SK-N-SH (cell line): ENCODE results near the gene CLEC3B. TPM values are rescaled to one million over a fixed set of nuclear protein-coding genes. Genes with fewer than 3 reads are reported as not detected.

Source experiments
- CTCF ChIA-PET: fragments of 300-600, 350-600 bp; formaldehyde crosslinking; extraction: SDS; loops from one replicate; lab custom pipeline; 2021; lab: Yijun Ruan, JAX
- POLR2A ChIA-PET: fragments of 350-600 bp; sonication (Branson Sonifier 250); formaldehyde crosslinking; extraction: SDS; loops from one replicate; lab custom pipeline; 2020; ENCODE audit warnings: antibody characterized with exemption, inconsistent platforms; lab: Yijun Ruan, JAX
- DNase-seq: peaks from one replicate; pipeline ENCODE4 v3.0.0; 2012
- H2AFZ ChIP-seq: fragments of 200-600 bp; sonication (generic); 2 replicates; pipeline ENCODE4 v1.8.1; 2016; ENCODE audit warnings: antibody characterized with exemption, mild to moderate bottlenecking, low read depth
- H3F3A ChIP-seq: fragments of 200-600 bp; sonication (generic); replicated peaks from 2 replicates; pipeline ENCODE3; 2016; ENCODE audit warnings: antibody characterized with exemption, mild to moderate bottlenecking; ENCODE audit not compliant: insufficient read depth
- H3K27ac ChIP-seq, 2 experiments: fragments of 200-500 bp in 1 of 2; fragments of 200-600 bp in 1 of 2; sonication (Bioruptor generic) in 1 of 2; sonication (generic), shearing (Covaris generic) in 1 of 2; 2 replicates each; pipeline versions ENCODE4 v1.5.1 to v1.6.1; 2014 to 2016; ENCODE audit warnings: low read depth in 2 of 2, inconsistent platforms in 1 of 2, low read length in 1 of 2, mild to moderate bottlenecking in 1 of 2, mixed read lengths in 1 of 2
- H3K27me3 ChIP-seq: fragments of 200-600 bp; sonication (generic), shearing (Covaris generic); 2 replicates; pipeline ENCODE4 v1.6.1; 2016; ENCODE audit warnings: mixed run types; ENCODE audit not compliant: insufficient read depth
- H3K36me3 ChIP-seq, 2 experiments: fragments of 200-500 bp in 1 of 2; fragments of 200-600 bp in 1 of 2; sonication (Bioruptor generic) in 1 of 2; sonication (generic) in 1 of 2; replicated peaks in 1 of 2; 2 replicates each; pipeline versions ENCODE3 to v1.5.1; 2014 to 2016; ENCODE audit warnings: low read length in 1 of 2, mild to moderate bottlenecking in 1 of 2; ENCODE audit not compliant: insufficient read depth in 2 of 2, control insufficient read depth in 1 of 2
- H3K4me1 ChIP-seq, 2 experiments: fragments of 200-500 bp in 1 of 2; fragments of 200-600 bp in 1 of 2; sonication (Bioruptor generic) in 1 of 2; sonication (generic), shearing (Covaris generic) in 1 of 2; 2 replicates each; pipeline versions ENCODE4 v1.5.1 to v1.6.1; 2014 to 2016; ENCODE audit warnings: low read depth in 1 of 2, low read length in 1 of 2, mixed run types in 1 of 2; ENCODE audit not compliant: insufficient read depth in 2 of 2, control insufficient read depth in 1 of 2
- H3K4me2 ChIP-seq: fragments of 200-600 bp; sonication (generic), shearing (Covaris generic); 2 replicates; pipeline ENCODE4 v1.6.1; 2017; ENCODE audit warnings: mixed run types
- H3K4me3 ChIP-seq, 2 experiments: fragments of 200-500 bp in 1 of 2; fragments of 200-600 bp in 1 of 2; sonication (Bioruptor generic) in 1 of 2; sonication (generic), shearing (Covaris generic) in 1 of 2; 2 replicates each; pipeline versions ENCODE4 v1.5.1 to v1.8.1; 2014 to 2016; ENCODE audit warnings: low read depth in 2 of 2, inconsistent platforms in 1 of 2, low read length in 1 of 2, mild to moderate bottlenecking in 1 of 2, mixed read lengths in 1 of 2, moderate library complexity in 1 of 2
- H3K79me2 ChIP-seq: fragments of 200-600 bp; sonication (generic); 2 replicates; pipeline ENCODE4 v1.8.1; 2017; ENCODE audit warnings: mild to moderate bottlenecking; ENCODE audit not compliant: insufficient read depth
- H3K9ac ChIP-seq: fragments of 200-600 bp; sonication (generic); 2 replicates; pipeline ENCODE4 v1.6.1; 2017; ENCODE audit warnings: mixed run types
- H3K9me2 ChIP-seq: fragments of 200-600 bp; sonication (generic); 2 replicates; pipeline ENCODE4 v1.6.1; 2017; ENCODE audit warnings: mixed run types
- H3K9me3 ChIP-seq: fragments of 200-600 bp; sonication (generic); 2 replicates; pipeline ENCODE4 v1.6.1; 2017; ENCODE audit warnings: mixed run types, mild to moderate bottlenecking, moderate library complexity
- H4K20me1 ChIP-seq: fragments of 200-600 bp; sonication (generic); 2 replicates; pipeline ENCODE4 v1.6.1; 2017; ENCODE audit warnings: mild to moderate bottlenecking, mixed run types; ENCODE audit not compliant: insufficient read depth
- EP300 ChIP-seq, 2 experiments: IDR thresholded peaks; 2 replicates each; pipeline versions ENCODE4 v1.4.0 to v1.6.1; 2012; ENCODE audit warnings: borderline replicate concordance in 1 of 2, low read depth in 1 of 2, low read length in 1 of 2
- EZH2phosphoT487 ChIP-seq: fragments of 200-600 bp; sonication (generic); IDR thresholded peaks from 2 replicates; pipeline ENCODE4 v1.6.1; 2017; ENCODE audit warnings: low read depth, mixed run types, mild to moderate bottlenecking, antibody characterized with exemption, moderate library complexity, borderline replicate concordance
- FOSL2 ChIP-seq: IDR thresholded peaks from 2 replicates; pipeline ENCODE4 v1.4.0; 2012; ENCODE audit warnings: low read depth, mild to moderate bottlenecking, moderate library complexity, borderline replicate concordance
- FOXM1 ChIP-seq: IDR thresholded peaks from 2 replicates; pipeline ENCODE4 v1.4.0; 2012; ENCODE audit warnings: low read depth, mild to moderate bottlenecking
- GATA2 ChIP-seq: sonication (generic); formaldehyde crosslinking; IDR thresholded peaks from 2 replicates; pipeline ENCODE4 v1.5.0; 2020; ENCODE audit warnings: mild to moderate bottlenecking, missing genetic modification reagents
- JUND ChIP-seq: IDR thresholded peaks from 2 replicates; pipeline ENCODE4 v1.4.0; 2012
- NRF1 ChIP-seq: IDR thresholded peaks from 2 replicates; pipeline ENCODE4 v1.6.1; 2012; ENCODE audit warnings: low read depth, mild to moderate bottlenecking, low read length
- RCOR1 ChIP-seq: fragments of 150-350 bp; IDR thresholded peaks from 2 replicates; pipeline ENCODE4 v1.6.1; 2017; ENCODE audit warnings: antibody characterized with exemption, low read length
- RFX5 ChIP-seq: IDR thresholded peaks from 2 replicates; pipeline ENCODE4 v1.6.1; 2012; ENCODE audit warnings: mild to moderate bottlenecking, improper control_type of control experiment, low read length
- RXRA ChIP-seq: IDR thresholded peaks from 2 replicates; pipeline ENCODE4 v1.4.0; 2012; ENCODE audit warnings: low read depth, mild to moderate bottlenecking, borderline replicate concordance
- SMC3 ChIP-seq: IDR thresholded peaks from 2 replicates; pipeline ENCODE4 v1.6.1; 2012; ENCODE audit warnings: low read depth, low read length, improper control_type of control experiment
- TEAD4 ChIP-seq: IDR thresholded peaks from 2 replicates; pipeline ENCODE4 v1.4.0; 2012; ENCODE audit warnings: mild to moderate bottlenecking, borderline replicate concordance; ENCODE audit not compliant: insufficient read depth
- WGBS: methylation state at CpG from one replicate; pipeline ENCODE4 v1.1.6; 2017; ENCODE audit warnings: low lambda C conversion rate; 5-methylcytosine and 5-hydroxymethylcytosine counted together
- polyA plus RNA-seq, 3 experiments: library from polyadenylated mRNA; depleted of rRNA; stranded (reverse); fragments of >200 nt; gene quantifications; 2 replicates each; pipeline ENCODE4 v1.2.3, GENCODE V29; 2012
- TF ChIP-seq, protein P1 (sequence below): fragments of 150-350 bp; IDR thresholded peaks from 2 replicates; pipeline ENCODE4 v1.6.1; 2017; ENCODE audit warnings: antibody characterized with exemption, low read length, low read depth, borderline replicate concordance
- TF ChIP-seq, protein P2 (sequence below): fragments of 200-600 bp; sonication (generic); IDR thresholded peaks from 2 replicates; pipeline ENCODE4 v1.6.1; 2017; ENCODE audit warnings: antibody characterized with exemption, mild to moderate bottlenecking, moderate library complexity
- TF ChIP-seq, protein P3 (sequence below): IDR thresholded peaks from 2 replicates; pipeline ENCODE4 v1.4.0; 2012; ENCODE audit warnings: low read depth, borderline replicate concordance
- TF ChIP-seq, protein P4 (sequence below): IDR thresholded peaks from 2 replicates; pipeline ENCODE4 v1.4.0; 2012; ENCODE audit warnings: low read depth
- TF ChIP-seq, protein P5 (sequence below): fragments of 150-350 bp; IDR thresholded peaks from 2 replicates; pipeline ENCODE4 v1.6.1; 2016; ENCODE audit warnings: mild to moderate bottlenecking, low read depth, low read length
- TF ChIP-seq, protein P6 (sequence below): IDR thresholded peaks from 2 replicates; pipeline ENCODE4 v1.6.1; 2012; ENCODE audit warnings: mild to moderate bottlenecking, low read depth, low read length, moderate library complexity

The CLEC3B gene
- polyA plus RNA-seq, 1 of the 3 experiments (the other 2 are of a cell fraction), result 0.46 TPM

DNA sequence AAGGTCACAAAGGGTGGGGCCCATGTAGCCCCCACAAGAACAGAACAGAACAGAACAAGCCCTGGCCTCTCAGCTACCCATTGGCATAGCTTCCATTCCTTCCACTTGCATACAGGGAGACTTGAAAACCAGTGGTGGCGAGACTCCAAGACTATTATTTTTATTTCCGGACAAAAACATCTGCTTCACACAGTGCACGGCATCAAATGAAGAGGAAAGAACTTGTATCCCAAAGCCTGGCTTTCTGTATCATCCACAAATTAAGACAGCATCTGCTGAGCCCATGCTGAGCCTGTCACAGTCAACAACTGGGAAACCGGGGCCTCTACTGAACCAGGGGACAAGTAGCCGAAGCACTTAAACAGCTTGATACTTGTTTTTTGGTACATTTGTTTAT lies 56.0 kb downstream of the CLEC3B start:
- H2AFZ ChIP-seq, result no peak overlapping the region
- no peaks in the 10 kb centered on the region for H3K36me3 ChIP-seq
- no peak for DNase-seq
- H3K27ac ChIP-seq, result no peak overlapping the region
- peaks cover 3 to 21% of the 10 kb centered on the region in 2 experiments; a peak in 2 of 4 replicates for H3K4me1 ChIP-seq
- ChIA-PET POLR2A (no interaction called here), CTCF (no interaction called here)
- TF ChIP-seq SMC3 (no peak), EZH2phosphoT487 (no peak), JUND (no peak), RCOR1 (no peak), GATA2 (no peak), TEAD4 (no peak), NRF1 (no peak), RXRA (no peak), EP300 (IDR thresholded peaks at IDR 0.05; ENCODE audit: borderline replicate concordance in 1 of 2, low read depth in 1 of 2, low read length in 1 of 2) (no peak), FOXM1 (no peak)
- TF ChIP-seq, protein P1, sequence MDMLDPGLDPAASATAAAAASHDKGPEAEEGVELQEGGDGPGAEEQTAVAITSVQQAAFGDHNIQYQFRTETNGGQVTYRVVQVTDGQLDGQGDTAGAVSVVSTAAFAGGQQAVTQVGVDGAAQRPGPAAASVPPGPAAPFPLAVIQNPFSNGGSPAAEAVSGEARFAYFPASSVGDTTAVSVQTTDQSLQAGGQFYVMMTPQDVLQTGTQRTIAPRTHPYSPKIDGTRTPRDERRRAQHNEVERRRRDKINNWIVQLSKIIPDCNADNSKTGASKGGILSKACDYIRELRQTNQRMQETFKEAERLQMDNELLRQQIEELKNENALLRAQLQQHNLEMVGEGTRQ, result no peak
- TF ChIP-seq, protein P2, sequence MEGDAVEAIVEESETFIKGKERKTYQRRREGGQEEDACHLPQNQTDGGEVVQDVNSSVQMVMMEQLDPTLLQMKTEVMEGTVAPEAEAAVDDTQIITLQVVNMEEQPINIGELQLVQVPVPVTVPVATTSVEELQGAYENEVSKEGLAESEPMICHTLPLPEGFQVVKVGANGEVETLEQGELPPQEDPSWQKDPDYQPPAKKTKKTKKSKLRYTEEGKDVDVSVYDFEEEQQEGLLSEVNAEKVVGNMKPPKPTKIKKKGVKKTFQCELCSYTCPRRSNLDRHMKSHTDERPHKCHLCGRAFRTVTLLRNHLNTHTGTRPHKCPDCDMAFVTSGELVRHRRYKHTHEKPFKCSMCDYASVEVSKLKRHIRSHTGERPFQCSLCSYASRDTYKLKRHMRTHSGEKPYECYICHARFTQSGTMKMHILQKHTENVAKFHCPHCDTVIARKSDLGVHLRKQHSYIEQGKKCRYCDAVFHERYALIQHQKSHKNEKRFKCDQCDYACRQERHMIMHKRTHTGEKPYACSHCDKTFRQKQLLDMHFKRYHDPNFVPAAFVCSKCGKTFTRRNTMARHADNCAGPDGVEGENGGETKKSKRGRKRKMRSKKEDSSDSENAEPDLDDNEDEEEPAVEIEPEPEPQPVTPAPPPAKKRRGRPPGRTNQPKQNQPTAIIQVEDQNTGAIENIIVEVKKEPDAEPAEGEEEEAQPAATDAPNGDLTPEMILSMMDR, result no peak
- TF ChIP-seq, protein P3, sequence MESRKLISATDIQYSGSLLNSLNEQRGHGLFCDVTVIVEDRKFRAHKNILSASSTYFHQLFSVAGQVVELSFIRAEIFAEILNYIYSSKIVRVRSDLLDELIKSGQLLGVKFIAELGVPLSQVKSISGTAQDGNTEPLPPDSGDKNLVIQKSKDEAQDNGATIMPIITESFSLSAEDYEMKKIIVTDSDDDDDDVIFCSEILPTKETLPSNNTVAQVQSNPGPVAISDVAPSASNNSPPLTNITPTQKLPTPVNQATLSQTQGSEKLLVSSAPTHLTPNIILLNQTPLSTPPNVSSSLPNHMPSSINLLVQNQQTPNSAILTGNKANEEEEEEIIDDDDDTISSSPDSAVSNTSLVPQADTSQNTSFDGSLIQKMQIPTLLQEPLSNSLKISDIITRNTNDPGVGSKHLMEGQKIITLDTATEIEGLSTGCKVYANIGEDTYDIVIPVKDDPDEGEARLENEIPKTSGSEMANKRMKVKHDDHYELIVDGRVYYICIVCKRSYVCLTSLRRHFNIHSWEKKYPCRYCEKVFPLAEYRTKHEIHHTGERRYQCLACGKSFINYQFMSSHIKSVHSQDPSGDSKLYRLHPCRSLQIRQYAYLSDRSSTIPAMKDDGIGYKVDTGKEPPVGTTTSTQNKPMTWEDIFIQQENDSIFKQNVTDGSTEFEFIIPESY, result no peak
- WGBS, result 91% methylated on average over 5 of the region's 5 CpGs
- H3K9me3 ChIP-seq, result no peaks in the 10 kb centered on the region
- H3K4me3 ChIP-seq, result no peak overlapping the region
- no peaks in the 10 kb centered on the region for H3K79me2 ChIP-seq
- no peak overlapping the region for H3K9ac ChIP-seq
- no peaks in the 10 kb centered on the region for H3K27me3 ChIP-seq
- no peaks in the 10 kb centered on the region for H3K9me2 ChIP-seq
- H4K20me1 ChIP-seq, result no peaks in the 10 kb centered on the region
- H3K4me2 ChIP-seq, result no peak overlapping the region
- peaks cover 12% of the 10 kb centered on the region for H3F3A ChIP-seq

DNA sequence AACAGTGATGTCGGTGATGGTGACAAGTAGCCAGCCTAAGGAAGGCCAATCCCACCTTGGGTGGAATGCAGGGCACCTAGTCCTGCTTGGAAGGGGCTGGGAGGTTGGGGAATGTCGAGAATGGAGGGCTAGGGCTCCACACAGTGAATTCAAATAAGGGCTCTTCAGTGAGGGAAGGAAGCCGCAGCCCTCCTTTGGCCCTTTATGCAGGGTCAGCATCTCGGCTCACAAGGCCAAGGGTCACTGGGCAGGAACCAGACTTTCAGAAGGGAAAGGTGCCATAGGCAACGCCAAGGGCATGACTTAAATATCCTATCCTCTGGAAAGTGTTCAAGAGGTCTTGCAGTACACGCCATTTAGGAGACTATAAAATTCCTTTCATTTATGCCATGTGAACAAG lies 56.9 kb downstream of the CLEC3B start:
- no peaks in the 10 kb centered on the region for H3K9me2 ChIP-seq
- peaks cover 12% of the 10 kb centered on the region for H3F3A ChIP-seq
- no peak overlapping the region for H2AFZ ChIP-seq
- DNase-seq, result no peak
- no peaks in the 10 kb centered on the region for H3K79me2 ChIP-seq
- H3K4me1 ChIP-seq, result peaks cover 4 to 21% of the 10 kb centered on the region in 2 experiments; a peak in 2 of 4 replicates
- no peak overlapping the region for H3K4me2 ChIP-seq
- WGBS, result 90% methylated on average over 4 of the region's 6 CpGs
- no peak overlapping the region for H3K9ac ChIP-seq
- no peaks in the 10 kb centered on the region for H3K27me3 ChIP-seq
- no peaks in the 10 kb centered on the region for H4K20me1 ChIP-seq
- ChIA-PET POLR2A (no interaction called here), CTCF (no interaction called here)
- H3K9me3 ChIP-seq, result no peaks in the 10 kb centered on the region
- no peak overlapping the region for H3K4me3 ChIP-seq
- no peak overlapping the region for H3K27ac ChIP-seq
- H3K36me3 ChIP-seq, result no peaks in the 10 kb centered on the region
- TF ChIP-seq JUND (no peak), FOSL2 (no peak), SMC3 (no peak), RCOR1 (no peak), RFX5 (no peak)
- TF ChIP-seq, protein P4, sequence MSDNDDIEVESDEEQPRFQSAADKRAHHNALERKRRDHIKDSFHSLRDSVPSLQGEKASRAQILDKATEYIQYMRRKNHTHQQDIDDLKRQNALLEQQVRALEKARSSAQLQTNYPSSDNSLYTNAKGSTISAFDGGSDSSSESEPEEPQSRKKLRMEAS, result no peak
- TF ChIP-seq, protein P5, sequence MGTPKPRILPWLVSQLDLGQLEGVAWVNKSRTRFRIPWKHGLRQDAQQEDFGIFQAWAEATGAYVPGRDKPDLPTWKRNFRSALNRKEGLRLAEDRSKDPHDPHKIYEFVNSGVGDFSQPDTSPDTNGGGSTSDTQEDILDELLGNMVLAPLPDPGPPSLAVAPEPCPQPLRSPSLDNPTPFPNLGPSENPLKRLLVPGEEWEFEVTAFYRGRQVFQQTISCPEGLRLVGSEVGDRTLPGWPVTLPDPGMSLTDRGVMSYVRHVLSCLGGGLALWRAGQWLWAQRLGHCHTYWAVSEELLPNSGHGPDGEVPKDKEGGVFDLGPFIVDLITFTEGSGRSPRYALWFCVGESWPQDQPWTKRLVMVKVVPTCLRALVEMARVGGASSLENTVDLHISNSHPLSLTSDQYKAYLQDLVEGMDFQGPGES, result no peak
- TF ChIP-seq, protein P6, sequence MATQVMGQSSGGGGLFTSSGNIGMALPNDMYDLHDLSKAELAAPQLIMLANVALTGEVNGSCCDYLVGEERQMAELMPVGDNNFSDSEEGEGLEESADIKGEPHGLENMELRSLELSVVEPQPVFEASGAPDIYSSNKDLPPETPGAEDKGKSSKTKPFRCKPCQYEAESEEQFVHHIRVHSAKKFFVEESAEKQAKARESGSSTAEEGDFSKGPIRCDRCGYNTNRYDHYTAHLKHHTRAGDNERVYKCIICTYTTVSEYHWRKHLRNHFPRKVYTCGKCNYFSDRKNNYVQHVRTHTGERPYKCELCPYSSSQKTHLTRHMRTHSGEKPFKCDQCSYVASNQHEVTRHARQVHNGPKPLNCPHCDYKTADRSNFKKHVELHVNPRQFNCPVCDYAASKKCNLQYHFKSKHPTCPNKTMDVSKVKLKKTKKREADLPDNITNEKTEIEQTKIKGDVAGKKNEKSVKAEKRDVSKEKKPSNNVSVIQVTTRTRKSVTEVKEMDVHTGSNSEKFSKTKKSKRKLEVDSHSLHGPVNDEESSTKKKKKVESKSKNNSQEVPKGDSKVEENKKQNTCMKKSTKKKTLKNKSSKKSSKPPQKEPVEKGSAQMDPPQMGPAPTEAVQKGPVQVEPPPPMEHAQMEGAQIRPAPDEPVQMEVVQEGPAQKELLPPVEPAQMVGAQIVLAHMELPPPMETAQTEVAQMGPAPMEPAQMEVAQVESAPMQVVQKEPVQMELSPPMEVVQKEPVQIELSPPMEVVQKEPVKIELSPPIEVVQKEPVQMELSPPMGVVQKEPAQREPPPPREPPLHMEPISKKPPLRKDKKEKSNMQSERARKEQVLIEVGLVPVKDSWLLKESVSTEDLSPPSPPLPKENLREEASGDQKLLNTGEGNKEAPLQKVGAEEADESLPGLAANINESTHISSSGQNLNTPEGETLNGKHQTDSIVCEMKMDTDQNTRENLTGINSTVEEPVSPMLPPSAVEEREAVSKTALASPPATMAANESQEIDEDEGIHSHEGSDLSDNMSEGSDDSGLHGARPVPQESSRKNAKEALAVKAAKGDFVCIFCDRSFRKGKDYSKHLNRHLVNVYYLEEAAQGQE, result no peak
